Osteocyte (in vitro differentiated cells): Measurements from ENCODE around the gene PSTPIP1. TPM values are rescaled to one million over a fixed set of nuclear protein-coding genes. Genes with fewer than 3 reads are reported as not detected.

Experiments used
- DNase-seq: peaks from one replicate; pipeline ENCODE4 v3.0.0; 2021; ENCODE audit warnings: mixed read lengths; ENCODE audit not compliant: unreplicated experiment; ENCODE audit errors: extremely low spot score
- H3K27ac Mint-ChIP-seq: one replicate; pipeline ENCODE4 v1.8.0; 2021; ENCODE audit warnings: mild to moderate bottlenecking, mixed read lengths; ENCODE audit not compliant: unreplicated experiment
- H3K27me3 Mint-ChIP-seq: one replicate; pipeline ENCODE4 v1.8.0; 2021; ENCODE audit warnings: mixed read lengths; ENCODE audit not compliant: unreplicated experiment
- H3K36me3 Mint-ChIP-seq: one replicate; pipeline ENCODE4 v1.8.0; 2021; ENCODE audit warnings: mixed read lengths; ENCODE audit not compliant: unreplicated experiment
- H3K4me1 Mint-ChIP-seq: one replicate; pipeline ENCODE4 v1.8.0; 2021; ENCODE audit warnings: mixed read lengths; ENCODE audit not compliant: unreplicated experiment
- H3K4me3 Mint-ChIP-seq: one replicate; pipeline ENCODE4 v1.8.0; 2021; ENCODE audit warnings: mild to moderate bottlenecking, moderate library complexity, mixed read lengths; ENCODE audit not compliant: unreplicated experiment
- H3K9me3 Mint-ChIP-seq: one replicate; pipeline ENCODE4 v1.8.0; 2021; ENCODE audit warnings: mixed read lengths; ENCODE audit not compliant: unreplicated experiment
- total RNA-seq: library from RNA; stranded (reverse); gene quantifications from 2 replicates; pipeline ENCODE4 v1.2.1, GENCODE V29; 2021
- TF ChIP-seq, protein P1 (sequence below): fragments of 200-600 bp; sonication (generic); IDR thresholded peaks from 2 replicates; pipeline ENCODE4 v1.5.0; 2021; ENCODE audit warnings: antibody characterized with exemption, mild to moderate bottlenecking, moderate library complexity

Gene PSTPIP1
- total RNA-seq, 1 donor from 2014 or later = not detected

- peaks cover 10% of the 10 kb centered on the region for H3K4me1 Mint-ChIP-seq
- H3K4me3 Mint-ChIP-seq = no peak overlapping the region
- TF ChIP-seq, protein P1, sequence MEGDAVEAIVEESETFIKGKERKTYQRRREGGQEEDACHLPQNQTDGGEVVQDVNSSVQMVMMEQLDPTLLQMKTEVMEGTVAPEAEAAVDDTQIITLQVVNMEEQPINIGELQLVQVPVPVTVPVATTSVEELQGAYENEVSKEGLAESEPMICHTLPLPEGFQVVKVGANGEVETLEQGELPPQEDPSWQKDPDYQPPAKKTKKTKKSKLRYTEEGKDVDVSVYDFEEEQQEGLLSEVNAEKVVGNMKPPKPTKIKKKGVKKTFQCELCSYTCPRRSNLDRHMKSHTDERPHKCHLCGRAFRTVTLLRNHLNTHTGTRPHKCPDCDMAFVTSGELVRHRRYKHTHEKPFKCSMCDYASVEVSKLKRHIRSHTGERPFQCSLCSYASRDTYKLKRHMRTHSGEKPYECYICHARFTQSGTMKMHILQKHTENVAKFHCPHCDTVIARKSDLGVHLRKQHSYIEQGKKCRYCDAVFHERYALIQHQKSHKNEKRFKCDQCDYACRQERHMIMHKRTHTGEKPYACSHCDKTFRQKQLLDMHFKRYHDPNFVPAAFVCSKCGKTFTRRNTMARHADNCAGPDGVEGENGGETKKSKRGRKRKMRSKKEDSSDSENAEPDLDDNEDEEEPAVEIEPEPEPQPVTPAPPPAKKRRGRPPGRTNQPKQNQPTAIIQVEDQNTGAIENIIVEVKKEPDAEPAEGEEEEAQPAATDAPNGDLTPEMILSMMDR = no peak
- no peak for DNase-seq
- H3K27ac Mint-ChIP-seq = no peak overlapping the region
- H3K27me3 Mint-ChIP-seq = no peaks in the 10 kb centered on the region
- no peaks in the 10 kb centered on the region for H3K9me3 Mint-ChIP-seq
- H3K36me3 Mint-ChIP-seq = no peaks in the 10 kb centered on the region
Measured at GRCh38 chr15:76987276-76987675, 7.7 kb upstream of the PSTPIP1 start.

GRCh38 chr15:76987896-76988860, 6.7 kb upstream of the PSTPIP1 start:
- Mint-ChIP-seq H3K4me3 (no peak overlapping the region), H3K4me1 (peaks cover 10% of the 10 kb centered on the region), H3K27me3 (no peaks in the 10 kb centered on the region), H3K36me3 (no peaks in the 10 kb centered on the region), H3K27ac (no peak overlapping the region), H3K9me3 (no peaks in the 10 kb centered on the region)
- no peak for DNase-seq
- TF ChIP-seq, protein P1 = no peak

GRCh38 chr15:76988867-76989780, 5.8 kb upstream of the PSTPIP1 start:
- no peak for DNase-seq
- TF ChIP-seq, protein P1 = no peak
- Mint-ChIP-seq H3K36me3 (no peaks in the 10 kb centered on the region), H3K9me3 (no peaks in the 10 kb centered on the region), H3K27me3 (no peaks in the 10 kb centered on the region), H3K4me1 (peaks cover 6% of the 10 kb centered on the region), H3K4me3 (no peak overlapping the region), H3K27ac (no peak overlapping the region)

DNA sequence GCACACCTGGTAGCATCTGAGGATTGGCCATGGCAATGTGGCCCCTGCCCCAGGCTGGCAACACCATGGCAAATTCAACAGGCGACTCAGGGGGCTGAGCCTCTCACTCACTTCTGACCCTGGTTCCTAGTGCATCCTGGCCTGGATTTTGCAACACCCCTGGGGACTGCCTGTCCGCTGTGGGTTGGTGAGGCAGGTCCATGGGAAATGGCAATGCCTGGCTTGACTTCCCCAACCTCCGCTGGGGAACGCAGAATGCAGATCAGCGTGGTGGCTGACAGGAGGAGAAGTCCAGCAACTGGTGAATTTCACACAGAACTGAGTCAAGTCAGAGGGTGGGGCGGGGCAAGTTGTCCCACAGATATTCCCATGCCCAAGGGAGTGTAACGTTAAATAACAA, 3.9 kb upstream of the PSTPIP1 start:
- Mint-ChIP-seq H3K27ac (no peak overlapping the region), H3K27me3 (no peaks in the 10 kb centered on the region), H3K9me3 (no peaks in the 10 kb centered on the region), H3K4me3 (no peak overlapping the region), H3K36me3 (no peaks in the 10 kb centered on the region), H3K4me1 (peaks cover 6% of the 10 kb centered on the region)
- TF ChIP-seq, protein P1 = no peak
- DNase-seq = no peak
